WERI-Rb-1 (cell line): ENCODE results near the gene MYO5C.

ENCODE experiments used
- DNase-seq: peaks from one replicate; pipeline ENCODE4 v3.0.0-alpha.2; 2020
- H3K27ac ChIP-seq: fragments of 250-450 bp; sonication (Bioruptor Pico); 2 replicates; pipeline ENCODE4 v1.5.1; 2020; ENCODE audit warnings: mild to moderate bottlenecking, moderate library complexity
- H3K27me3 ChIP-seq: fragments of 250-450 bp; sonication (Bioruptor Pico); 2 replicates; pipeline ENCODE4 v1.5.1; 2021; ENCODE audit warnings: mild to moderate bottlenecking, low read depth, moderate library complexity; ENCODE audit not compliant: insufficient read depth, severe bottlenecking
- H3K36me3 ChIP-seq: fragments of 250-450 bp; sonication (Bioruptor Pico); 2 replicates; pipeline ENCODE4 v1.5.1; 2020; ENCODE audit warnings: mild to moderate bottlenecking, moderate library complexity
- H3K4me3 ChIP-seq: 2 replicates; pipeline ENCODE4 v1.5.1; 2011; ENCODE audit warnings: low read depth, mild to moderate bottlenecking, control low read depth, low read length
- H3K9me3 ChIP-seq: fragments of 250-450 bp; sonication (Bioruptor Pico); 2 replicates; pipeline ENCODE4 v1.5.1; 2021; ENCODE audit warnings: mild to moderate bottlenecking, moderate library complexity; ENCODE audit not compliant: severe bottlenecking
- CTCF ChIP-seq: IDR thresholded peaks from 2 replicates; pipeline ENCODE4 v1.5.1; 2011; ENCODE audit warnings: low read depth, mild to moderate bottlenecking, control low read depth, inconsistent platforms, low read length

Gene MYO5C

GRCh38 chr15:52148403-52148802, 147.2 kb downstream of the MYO5C start:
- H3K27ac ChIP-seq = no peak overlapping the region
- TF ChIP-seq CTCF = no peak
- no peaks in the 10 kb centered on the region for H3K9me3 ChIP-seq
- DNase-seq = no peak
- H3K4me3 ChIP-seq = no peak overlapping the region
- no peaks in the 10 kb centered on the region for H3K27me3 ChIP-seq
- H3K36me3 ChIP-seq = peaks cover 40% of the 10 kb centered on the region

- no peaks in the 10 kb centered on the region for H3K9me3 ChIP-seq
- TF ChIP-seq CTCF = no peak
- H3K36me3 ChIP-seq = peaks cover 31% of the 10 kb centered on the region
- no peak for DNase-seq
- no peak overlapping the region for H3K4me3 ChIP-seq
- H3K27ac ChIP-seq = no peak overlapping the region
- no peaks in the 10 kb centered on the region for H3K27me3 ChIP-seq
Observed at GRCh38 chr15:52146776-52147175, 148.8 kb downstream of the MYO5C start.

- H3K4me3 ChIP-seq = no peak overlapping the region
- no peak overlapping the region for H3K27ac ChIP-seq
- no peaks in the 10 kb centered on the region for H3K27me3 ChIP-seq
- peaks cover 31% of the 10 kb centered on the region for H3K36me3 ChIP-seq
- no peak for DNase-seq
- TF ChIP-seq CTCF = no peak
- no peaks in the 10 kb centered on the region for H3K9me3 ChIP-seq
Observed at GRCh38 chr15:52146261-52146660, 149.3 kb downstream of the MYO5C start.

- TF ChIP-seq CTCF = no peak
- Histone ChIP-seq H3K27me3 (no peaks in the 10 kb centered on the region), H3K9me3 (no peaks in the 10 kb centered on the region), H3K36me3 (peaks cover 35% of the 10 kb centered on the region), H3K27ac (no peak overlapping the region), H3K4me3 (no peak overlapping the region)
- no peak for DNase-seq
Observed at GRCh38 chr15:52144656-52145178, 150.9 kb downstream of the MYO5C start.

GRCh38 chr15:52143873-52144272, 151.7 kb downstream of the MYO5C start:
- DNase-seq = no peak
- no peaks in the 10 kb centered on the region for H3K27me3 ChIP-seq
- no peak overlapping the region for H3K4me3 ChIP-seq
- H3K36me3 ChIP-seq = peaks cover 31% of the 10 kb centered on the region
- H3K27ac ChIP-seq = no peak overlapping the region
- no peaks in the 10 kb centered on the region for H3K9me3 ChIP-seq
- TF ChIP-seq CTCF = no peak
